IMR-90 (cell line): Measurements from ENCODE around the gene MPPED2. TPM values are rescaled to one million over a fixed set of nuclear protein-coding genes. Genes with fewer than 3 reads are reported as not detected.

Source experiments
- ATAC-seq: fragments of 200-7000 bp; cut with Tn5 transposase; 2 replicates; pipeline ENCODE4 v1.9.1; 2020; ENCODE audit warnings: low read depth, mild to moderate bottlenecking, moderate library complexity
- BruUV-seq: library from RNA; stranded (reverse); fragments of 400-500 nt; replicated peaks from 2 replicates; lab custom pipeline; 2021; lab: Mats Ljungman, UMichigan
- CTCF ChIA-PET: fragments of 300-600 bp; formaldehyde crosslinking; extraction: SDS; loops from one replicate; lab custom pipeline; 2021; ENCODE audit warnings: antibody characterized with exemption; lab: Yijun Ruan, JAX
- POLR2A ChIA-PET: fragments of 300-600 bp; sonication (Branson Sonifier 250); formaldehyde crosslinking; loops from one replicate; lab custom pipeline; 2022; ENCODE audit warnings: antibody characterized with exemption; ENCODE audit not compliant: unreplicated experiment; lab: Charles Lee
- DNase-seq: peaks from one replicate; pipeline ENCODE4 v3.0.0; 2013
- H2AFZ ChIP-seq: replicated peaks from 2 replicates; pipeline ENCODE3; 2013; ENCODE audit warnings: low read length, mild to moderate bottlenecking; ENCODE audit not compliant: poor library complexity
- H2AK5ac ChIP-seq: 2 replicates; pipeline ENCODE4 v1.6.1; 2013; ENCODE audit warnings: low read depth, low read length, inconsistent platforms
- H2AK9ac ChIP-seq: replicated peaks from 2 replicates; pipeline ENCODE3; 2013; ENCODE audit warnings: mild to moderate bottlenecking, low read depth, low read length, moderate library complexity; ENCODE audit not compliant: poor library complexity
- H2BK120ac ChIP-seq: 2 replicates; pipeline ENCODE4 v1.6.1; 2013; ENCODE audit warnings: low read depth, low read length, inconsistent platforms
- H2BK15ac ChIP-seq: 3 replicates; pipeline ENCODE4 v1.6.1; 2013; ENCODE audit warnings: low read depth, low read length, inconsistent platforms
- H2BK20ac ChIP-seq: 2 replicates; pipeline ENCODE4 v1.6.1; 2013; ENCODE audit warnings: low read depth, mild to moderate bottlenecking, inconsistent platforms, low read length, moderate library complexity
- H2BK5ac ChIP-seq: 2 replicates; pipeline ENCODE4 v1.6.1; 2013; ENCODE audit warnings: mild to moderate bottlenecking, low read depth, low read length, inconsistent platforms; ENCODE audit not compliant: poor library complexity, severe bottlenecking
- H3K14ac ChIP-seq: replicated peaks from 2 replicates; pipeline ENCODE4 v1.6.1; 2013; ENCODE audit warnings: low read depth, low read length, inconsistent platforms
- H3K18ac ChIP-seq: 2 replicates; pipeline ENCODE4 v1.6.1; 2013; ENCODE audit warnings: low read depth, low read length, control low read depth
- H3K23ac ChIP-seq: 2 replicates; pipeline ENCODE4 v1.6.1; 2013; ENCODE audit warnings: low read depth, low read length, inconsistent platforms
- H3K27ac ChIP-seq: 2 replicates; pipeline ENCODE4 v1.5.1; 2013; ENCODE audit warnings: mild to moderate bottlenecking, control low read depth, low read length; ENCODE audit not compliant: insufficient read depth
- H3K27me3 ChIP-seq: 2 replicates; pipeline ENCODE4 v1.6.1; 2013; ENCODE audit warnings: low read length; ENCODE audit not compliant: control insufficient read depth, insufficient read depth
- H3K36me3 ChIP-seq: 2 replicates; pipeline ENCODE4 v1.6.1; 2013; ENCODE audit warnings: low read length, mixed read lengths; ENCODE audit not compliant: control insufficient read depth, insufficient read depth
- H3K4ac ChIP-seq: 2 replicates; pipeline ENCODE4 v1.6.1; 2013; ENCODE audit warnings: low read depth, low read length, inconsistent platforms
- H3K4me1 ChIP-seq: 2 replicates; pipeline ENCODE4 v1.6.1; 2013; ENCODE audit warnings: low read length, mixed read lengths; ENCODE audit not compliant: control insufficient read depth, insufficient read depth
- H3K4me2 ChIP-seq: 2 replicates; pipeline ENCODE4 v1.6.1; 2013; ENCODE audit warnings: low read depth, mild to moderate bottlenecking, control low read depth, low read length, moderate library complexity
- H3K4me3 ChIP-seq: 2 replicates; pipeline ENCODE4 v1.5.1; 2013; ENCODE audit warnings: low read depth, mild to moderate bottlenecking, control low read depth, low read length, moderate library complexity; ENCODE audit not compliant: insufficient read depth
- H3K56ac ChIP-seq: 2 replicates; pipeline ENCODE4 v1.6.1; 2013; ENCODE audit warnings: low read length, inconsistent platforms; ENCODE audit not compliant: insufficient read depth; ENCODE audit errors: extremely low read depth
- H3K79me1 ChIP-seq, 2 experiments: 2 replicates each; pipeline ENCODE4 v1.6.1; 2013; ENCODE audit warnings: low read length in 2 of 2, inconsistent platforms in 1 of 2, low read depth in 1 of 2
- H3K9ac ChIP-seq: 2 replicates; pipeline ENCODE4 v1.6.1; 2013; ENCODE audit warnings: low read depth, low read length, control low read depth
- H3K9me1 ChIP-seq: 2 replicates; pipeline ENCODE4 v1.6.1; 2013; ENCODE audit warnings: low read length, inconsistent platforms; ENCODE audit not compliant: insufficient read depth
- H3K9me3 ChIP-seq: 2 replicates; pipeline ENCODE4 v1.6.1; 2013; ENCODE audit warnings: low read length; ENCODE audit not compliant: control insufficient read depth, insufficient read depth
- H4K20me1 ChIP-seq: 2 replicates; pipeline ENCODE4 v1.6.1; 2013; ENCODE audit warnings: low read length, inconsistent platforms; ENCODE audit not compliant: insufficient read depth
- H4K5ac ChIP-seq: 2 replicates; pipeline ENCODE4 v1.6.1; 2013; ENCODE audit warnings: mild to moderate bottlenecking, low read depth, low read length, control low read depth
- H4K8ac ChIP-seq, 2 experiments: 2 replicates each; pipeline ENCODE4 v1.6.1; 2013; ENCODE audit warnings: low read depth in 2 of 2, low read length in 2 of 2, control low read depth in 1 of 2, inconsistent platforms in 1 of 2
- H4K91ac ChIP-seq: 2 replicates; pipeline ENCODE4 v1.6.1; 2013; ENCODE audit warnings: low read depth, low read length, inconsistent platforms; ENCODE audit not compliant: insufficient read depth
- BHLHE40 ChIP-seq: fragments of 150-350 bp; IDR thresholded peaks from 2 replicates; pipeline ENCODE4 v1.6.1; 2016; ENCODE audit warnings: mild to moderate bottlenecking, low read depth, low read length
- CEBPB ChIP-seq: IDR thresholded peaks from 2 replicates; pipeline ENCODE4 v1.6.1; 2012; ENCODE audit warnings: low read depth, low read length, improper control_type of control experiment
- CHD1 ChIP-seq: IDR thresholded peaks from 2 replicates; pipeline ENCODE4 v1.6.1; 2012; ENCODE audit warnings: low read depth, low read length, improper control_type of control experiment
- FOS ChIP-seq: fragments of 150-350 bp; IDR thresholded peaks from 2 replicates; pipeline ENCODE4 v1.6.1; 2016; ENCODE audit warnings: low read depth, low read length
- MAFK ChIP-seq: IDR thresholded peaks from 2 replicates; pipeline ENCODE4 v1.6.1; 2012; ENCODE audit warnings: low read depth, low read length, improper control_type of control experiment
- MAZ ChIP-seq: IDR thresholded peaks from 2 replicates; pipeline ENCODE4 v1.6.1; 2012; ENCODE audit warnings: low read depth, mild to moderate bottlenecking, low read length, improper control_type of control experiment, moderate library complexity, borderline replicate concordance
- MXI1 ChIP-seq: IDR thresholded peaks from 2 replicates; pipeline ENCODE4 v1.6.1; 2012; ENCODE audit warnings: low read depth, mild to moderate bottlenecking, low read length, moderate library complexity, borderline replicate concordance
- NFE2L2 ChIP-seq: fragments of 150-350 bp; IDR thresholded peaks from 2 replicates; pipeline ENCODE4 v1.6.1; 2016; ENCODE audit warnings: low read depth, mild to moderate bottlenecking, low read length
- POLR2A ChIP-seq: IDR thresholded peaks from 2 replicates; pipeline ENCODE4 v1.6.1; 2012; ENCODE audit warnings: mild to moderate bottlenecking, low read depth, low read length
- SMC3 ChIP-seq: fragments of 150-350 bp; IDR thresholded peaks from 2 replicates; pipeline ENCODE4 v1.6.1; 2016; ENCODE audit warnings: low read depth, mild to moderate bottlenecking, antibody characterized with exemption, low read length, moderate library complexity
- WGBS, 2 experiments: methylation state at CpG; one replicate each; pipeline versions ENCODE4 v1.1.5 to v1.1.7; 2013; ENCODE audit warnings: missing lambda C conversion rate in 2 of 2; ENCODE audit not compliant: insufficient read length in 1 of 2; ENCODE audit errors: extremely low coverage in 2 of 2; 5-methylcytosine and 5-hydroxymethylcytosine counted together
- dilution Hi-C: fragments of 300-500 bp; cut with HindIII; formaldehyde crosslinking; loops from one replicate; pipeline ENCODE4 v1.14.3; 2018; ENCODE audit warnings: low sequenced_read_pairs; ENCODE audit not compliant: unreplicated experiment
- in situ Hi-C: fragments of 300-500 bp; cut with MboI; formaldehyde crosslinking; loops from 3 replicates; pipeline ENCODE4 v1.14.3; 2019; ENCODE audit warnings: low sequenced_read_pairs, inconsistent platforms, mixed read lengths
- intact Hi-C: fragments of 100-400 bp; cut with micrococcal nuclease; formaldehyde crosslinking; loops from 2 replicates; pipeline ENCODE4 v1.10.0; 2022
- polyA plus RNA-seq, 3 experiments: library from polyadenylated mRNA; depleted of rRNA; stranded (reverse); fragments of >200 nt; gene quantifications; 2 replicates each; pipeline ENCODE4 v1.2.3, GENCODE V29; 2012; ENCODE audit warnings: low replicate concordance in 1 of 3
- total RNA-seq: library from RNA; depleted of rRNA; stranded (reverse); fragments of >200 nt; gene quantifications from 2 replicates; pipeline ENCODE4 v1.2.3, GENCODE V29; 2012
- TF ChIP-seq, protein P1 (sequence below): conservative IDR thresholded peaks from 2 replicates; pipeline ENCODE4 v1.5.1; 2012; ENCODE audit warnings: mild to moderate bottlenecking, low read depth, low read length, improper control_type of control experiment
- TF ChIP-seq, protein P2 (sequence below): fragments of 150-350 bp; IDR thresholded peaks from 2 replicates; pipeline ENCODE4 v1.6.1; 2016; ENCODE audit warnings: low read depth, mild to moderate bottlenecking, low read length, moderate library complexity, borderline replicate concordance
- TF ChIP-seq, protein P3 (sequence below): fragments of 150-350 bp; IDR thresholded peaks from 2 replicates; pipeline ENCODE4 v1.6.1; 2017; ENCODE audit warnings: mild to moderate bottlenecking, antibody characterized with exemption, low read length, low read depth

The MPPED2 gene
- total and polyA plus RNA-seq, 2 of the 4 experiments (the other 2 are of a cell fraction) = 0.10 TPM; not detected in 1

DNA sequence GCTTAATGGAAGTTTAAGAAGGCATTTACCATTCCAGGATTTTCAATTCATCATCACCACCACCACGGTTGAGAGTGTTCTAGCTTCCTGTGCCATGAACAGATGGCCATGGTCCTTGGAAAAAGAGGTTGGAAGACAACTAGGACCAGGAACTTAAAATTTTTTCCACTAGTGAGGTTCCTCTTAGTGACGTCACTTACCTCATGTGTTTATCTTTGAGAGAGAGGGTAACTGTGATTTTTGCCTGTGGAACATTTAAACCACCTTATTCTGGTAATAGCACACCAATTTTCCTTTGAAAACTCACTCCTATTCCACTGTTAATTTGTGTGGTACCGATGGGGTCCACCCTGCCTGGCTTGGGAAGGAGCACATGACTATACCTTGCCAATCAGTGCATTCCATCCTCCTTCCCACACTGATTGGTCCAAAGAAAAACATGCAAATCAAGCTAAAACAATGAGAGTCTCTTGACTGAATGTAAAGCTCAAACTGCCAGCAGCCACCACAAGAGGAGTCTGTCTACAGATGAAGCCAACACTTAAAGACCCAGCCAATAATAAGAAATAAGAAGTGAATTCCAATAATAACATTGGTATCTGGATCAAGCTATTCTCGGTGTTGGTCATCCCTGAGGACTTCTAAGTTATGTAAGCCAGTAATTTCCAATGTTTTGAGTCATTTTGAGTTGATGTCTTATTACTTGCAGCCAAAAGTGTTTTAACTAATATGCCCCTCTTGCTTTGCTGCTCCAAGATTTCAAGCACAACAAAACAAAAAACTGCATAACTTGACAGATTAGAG is 111.8 kb downstream of the MPPED2 start:
- no peak overlapping the region for H2BK120ac ChIP-seq
- H3K23ac ChIP-seq = no peak overlapping the region
- H3K4ac ChIP-seq = no peak overlapping the region
- no peaks in the 10 kb centered on the region for H3K9me3 ChIP-seq
- H2BK20ac ChIP-seq = no peak overlapping the region
- H4K91ac ChIP-seq = no peak overlapping the region
- H3K4me2 ChIP-seq = no peak overlapping the region
- H3K18ac ChIP-seq = no peak overlapping the region
- intact Hi-C loops = no loop called here
- H3K9me1 ChIP-seq = no peaks in the 10 kb centered on the region
- no peaks in the 10 kb centered on the region for H3K36me3 ChIP-seq
- no peak overlapping the region for H3K27ac ChIP-seq
- no peak overlapping the region for H3K9ac ChIP-seq
- H2AK9ac ChIP-seq = no peak overlapping the region
- CTCF ChIA-PET = interaction anchor here (1.0 kb wide), 1 partner anchor 40 kb away, joined by 3 read pairs; no protein-coding TSS in a partner anchor
- no peak for ATAC-seq
- H3K56ac ChIP-seq = no peak overlapping the region
- POLR2A ChIA-PET = no interaction called here
- no peaks in the 10 kb centered on the region for H3K4me1 ChIP-seq
- H3K14ac ChIP-seq = no peak overlapping the region
- TF ChIP-seq SMC3 (no peak), POLR2A (no peak), MAFK (no peak), CEBPB (no peak), NFE2L2 (no peak), CHD1 (no peak), MAZ (no peak), BHLHE40 (no peak), FOS (no peak), MXI1 (no peak)
- TF ChIP-seq, protein P1, sequence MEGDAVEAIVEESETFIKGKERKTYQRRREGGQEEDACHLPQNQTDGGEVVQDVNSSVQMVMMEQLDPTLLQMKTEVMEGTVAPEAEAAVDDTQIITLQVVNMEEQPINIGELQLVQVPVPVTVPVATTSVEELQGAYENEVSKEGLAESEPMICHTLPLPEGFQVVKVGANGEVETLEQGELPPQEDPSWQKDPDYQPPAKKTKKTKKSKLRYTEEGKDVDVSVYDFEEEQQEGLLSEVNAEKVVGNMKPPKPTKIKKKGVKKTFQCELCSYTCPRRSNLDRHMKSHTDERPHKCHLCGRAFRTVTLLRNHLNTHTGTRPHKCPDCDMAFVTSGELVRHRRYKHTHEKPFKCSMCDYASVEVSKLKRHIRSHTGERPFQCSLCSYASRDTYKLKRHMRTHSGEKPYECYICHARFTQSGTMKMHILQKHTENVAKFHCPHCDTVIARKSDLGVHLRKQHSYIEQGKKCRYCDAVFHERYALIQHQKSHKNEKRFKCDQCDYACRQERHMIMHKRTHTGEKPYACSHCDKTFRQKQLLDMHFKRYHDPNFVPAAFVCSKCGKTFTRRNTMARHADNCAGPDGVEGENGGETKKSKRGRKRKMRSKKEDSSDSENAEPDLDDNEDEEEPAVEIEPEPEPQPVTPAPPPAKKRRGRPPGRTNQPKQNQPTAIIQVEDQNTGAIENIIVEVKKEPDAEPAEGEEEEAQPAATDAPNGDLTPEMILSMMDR = no peak
- TF ChIP-seq, protein P2, sequence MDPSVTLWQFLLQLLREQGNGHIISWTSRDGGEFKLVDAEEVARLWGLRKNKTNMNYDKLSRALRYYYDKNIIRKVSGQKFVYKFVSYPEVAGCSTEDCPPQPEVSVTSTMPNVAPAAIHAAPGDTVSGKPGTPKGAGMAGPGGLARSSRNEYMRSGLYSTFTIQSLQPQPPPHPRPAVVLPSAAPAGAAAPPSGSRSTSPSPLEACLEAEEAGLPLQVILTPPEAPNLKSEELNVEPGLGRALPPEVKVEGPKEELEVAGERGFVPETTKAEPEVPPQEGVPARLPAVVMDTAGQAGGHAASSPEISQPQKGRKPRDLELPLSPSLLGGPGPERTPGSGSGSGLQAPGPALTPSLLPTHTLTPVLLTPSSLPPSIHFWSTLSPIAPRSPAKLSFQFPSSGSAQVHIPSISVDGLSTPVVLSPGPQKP = no peak
- TF ChIP-seq, protein P3, sequence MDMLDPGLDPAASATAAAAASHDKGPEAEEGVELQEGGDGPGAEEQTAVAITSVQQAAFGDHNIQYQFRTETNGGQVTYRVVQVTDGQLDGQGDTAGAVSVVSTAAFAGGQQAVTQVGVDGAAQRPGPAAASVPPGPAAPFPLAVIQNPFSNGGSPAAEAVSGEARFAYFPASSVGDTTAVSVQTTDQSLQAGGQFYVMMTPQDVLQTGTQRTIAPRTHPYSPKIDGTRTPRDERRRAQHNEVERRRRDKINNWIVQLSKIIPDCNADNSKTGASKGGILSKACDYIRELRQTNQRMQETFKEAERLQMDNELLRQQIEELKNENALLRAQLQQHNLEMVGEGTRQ = no peak
- dilution Hi-C loops = no loop called here
- BruUV-seq = no TSS peak
- no peak overlapping the region for H2AK5ac ChIP-seq
- no CpG with 5 or more reads among the region's 4 CpGs for WGBS, 2 experiments
- H4K8ac ChIP-seq = no peak overlapping the region
- H3K79me1 ChIP-seq = no peaks in the 10 kb centered on the region
- no peaks in the 10 kb centered on the region for H4K20me1 ChIP-seq
- H2AFZ ChIP-seq = no peak overlapping the region
- H2BK15ac ChIP-seq = no peak overlapping the region
- H3K4me3 ChIP-seq = no peak overlapping the region
- H3K27me3 ChIP-seq = no peaks in the 10 kb centered on the region
- DNase-seq = no peak
- in situ Hi-C loops = no loop called here
- no peak overlapping the region for H4K5ac ChIP-seq
- no peak overlapping the region for H2BK5ac ChIP-seq
